ENCODE results near the gene GAREM1. TPM values are rescaled to one million over a fixed set of nuclear protein-coding genes. Genes with fewer than 3 reads are reported as not detected.

The GAREM1 gene
- polyA plus RNA-seq, 1 of the 3 experiments (the other 2 are of a cell fraction): 2.8 TPM

DNA sequence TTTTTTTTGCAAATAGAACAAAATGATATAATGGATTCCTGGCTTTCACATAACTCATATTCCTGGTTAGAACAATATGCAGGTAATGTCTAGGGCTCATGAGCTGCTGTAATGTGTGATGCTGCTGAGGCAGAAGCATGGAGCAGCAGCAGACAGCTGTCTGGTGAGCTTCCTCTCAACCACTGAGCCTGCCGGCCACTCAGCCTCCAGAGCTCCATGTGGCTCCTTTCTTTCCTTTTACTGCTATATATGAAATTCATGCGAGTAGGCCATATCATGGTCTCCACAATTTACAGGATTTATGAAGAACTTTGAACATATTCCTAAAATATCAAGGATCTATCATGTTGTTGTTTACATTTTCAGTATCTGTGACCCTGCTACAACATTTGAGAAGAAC, 159.9 kb downstream of the GAREM1 start:
- TF ChIP-seq ELF1 (IDR thresholded peaks at IDR 0.05) (no peak), MXI1 (IDR thresholded peaks at IDR 0.05; ENCODE audit: low read depth, low read length) (0 out of 2 replicates have a peak, but pooled peaks have one; percentile 16), NFIC (IDR thresholded peaks at IDR 0.05; ENCODE audit: borderline replicate concordance) (no peak)
- DNase-seq: no peak
- no peaks in the 10 kb centered on the region for H3K27me3 ChIP-seq (ENCODE audit: insufficient read depth)
- H3K36me3 ChIP-seq (replicated peaks in 1 of 2; ENCODE audit: control insufficient read depth in 1 of 2, insufficient read depth in 2 of 2, low read length in 1 of 2): no peaks in the 10 kb centered on the region
- ChIA-PET POLR2A (no interaction called here), CTCF (interaction anchor here (0.7 to 2.4 kb wide), 6 partner anchors 12 to 238 kb away, joined by 3 to 7 read pairs (median 4); partner anchors contain the start of gene GAREM1)
- no peak overlapping the region for H3K4me3 ChIP-seq (ENCODE audit: low read depth in 2 of 2, low read length in 1 of 2)
- H3K79me2 ChIP-seq (ENCODE audit: insufficient read depth): no peaks in the 10 kb centered on the region
- no peaks in the 10 kb centered on the region for H3K9me2 ChIP-seq
- no peaks in the 10 kb centered on the region for H3K9me3 ChIP-seq
- 93% methylated on average over 2 of the region's 2 CpGs for WGBS (ENCODE audit: low lambda C conversion rate)
- peaks cover 4 to 23% of the 10 kb centered on the region in 2 experiments for H3K4me1 ChIP-seq (ENCODE audit: control insufficient read depth in 1 of 2, insufficient read depth in 2 of 2, low read depth in 1 of 2, low read length in 1 of 2)
- H3K27ac ChIP-seq (ENCODE audit: low read depth in 2 of 2, low read length in 1 of 2): peak overlapping the region in 1 of 2 experiments; percentile 28; a peak in 1 of 4 replicates
- peaks cover 7% of the 10 kb centered on the region for H3F3A ChIP-seq (replicated peaks; ENCODE audit: insufficient read depth)
- no peak overlapping the region for H3K9ac ChIP-seq
- H3K4me2 ChIP-seq: no peak overlapping the region
- H4K20me1 ChIP-seq (ENCODE audit: insufficient read depth): no peaks in the 10 kb centered on the region
- H2AFZ ChIP-seq (ENCODE audit: low read depth): no peak overlapping the region

DNA sequence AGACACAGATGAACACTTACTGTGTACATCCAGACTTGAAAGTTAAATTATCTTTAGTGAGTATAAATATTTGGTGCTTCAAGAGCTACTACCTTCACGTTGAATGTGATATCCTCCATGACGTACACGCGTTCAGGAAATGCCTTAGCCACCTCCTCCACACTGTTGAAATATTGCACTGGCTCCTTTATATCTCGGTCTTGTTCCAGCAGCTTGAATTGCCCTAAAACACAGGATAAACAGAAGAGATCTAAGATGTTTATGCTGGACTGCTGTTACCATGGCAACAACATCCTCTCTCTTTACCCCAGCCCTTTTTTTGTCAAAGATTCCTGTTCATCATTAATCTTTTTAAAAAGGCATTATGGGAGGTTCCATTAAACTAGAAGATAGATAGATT, 160.6 kb downstream of the GAREM1 start:
- Histone ChIP-seq H3K9me3 (no peaks in the 10 kb centered on the region), H3F3A (replicated peaks; ENCODE audit: insufficient read depth) (peaks cover 7% of the 10 kb centered on the region), H3K4me3 (ENCODE audit: low read depth in 2 of 2, low read length in 1 of 2) (no peak overlapping the region), H3K4me2 (no peak overlapping the region), H3K36me3 (replicated peaks in 1 of 2; ENCODE audit: control insufficient read depth in 1 of 2, insufficient read depth in 2 of 2, low read length in 1 of 2) (no peaks in the 10 kb centered on the region), H2AFZ (ENCODE audit: low read depth) (no peak overlapping the region), H3K9ac (no peak overlapping the region), H3K27ac (ENCODE audit: low read depth in 2 of 2, low read length in 1 of 2) (peak overlapping the region in 1 of 2 experiments; percentile 81; a peak in 1 of 4 replicates), H4K20me1 (ENCODE audit: insufficient read depth) (no peaks in the 10 kb centered on the region), H3K79me2 (ENCODE audit: insufficient read depth) (no peaks in the 10 kb centered on the region), H3K27me3 (ENCODE audit: insufficient read depth) (no peaks in the 10 kb centered on the region), H3K9me2 (no peaks in the 10 kb centered on the region), H3K4me1 (ENCODE audit: control insufficient read depth in 1 of 2, insufficient read depth in 2 of 2, low read depth in 1 of 2, low read length in 1 of 2) (peaks cover 4 to 23% of the 10 kb centered on the region in 2 experiments)
- ChIA-PET CTCF (interaction anchor here (0.7 to 2.4 kb wide), 5 partner anchors 11 to 239 kb away, joined by 3 to 7 read pairs (median 4); partner anchors contain the start of gene GAREM1), POLR2A (no interaction called here)
- 94% methylated on average over 5 of the region's 5 CpGs for WGBS (ENCODE audit: low lambda C conversion rate)
- peak; percentile 24 for DNase-seq
- TF ChIP-seq, protein P1, sequence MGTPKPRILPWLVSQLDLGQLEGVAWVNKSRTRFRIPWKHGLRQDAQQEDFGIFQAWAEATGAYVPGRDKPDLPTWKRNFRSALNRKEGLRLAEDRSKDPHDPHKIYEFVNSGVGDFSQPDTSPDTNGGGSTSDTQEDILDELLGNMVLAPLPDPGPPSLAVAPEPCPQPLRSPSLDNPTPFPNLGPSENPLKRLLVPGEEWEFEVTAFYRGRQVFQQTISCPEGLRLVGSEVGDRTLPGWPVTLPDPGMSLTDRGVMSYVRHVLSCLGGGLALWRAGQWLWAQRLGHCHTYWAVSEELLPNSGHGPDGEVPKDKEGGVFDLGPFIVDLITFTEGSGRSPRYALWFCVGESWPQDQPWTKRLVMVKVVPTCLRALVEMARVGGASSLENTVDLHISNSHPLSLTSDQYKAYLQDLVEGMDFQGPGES (IDR thresholded peaks at IDR 0.05; ENCODE audit: low read depth, low read length): no peak
- TF ChIP-seq, protein P2, sequence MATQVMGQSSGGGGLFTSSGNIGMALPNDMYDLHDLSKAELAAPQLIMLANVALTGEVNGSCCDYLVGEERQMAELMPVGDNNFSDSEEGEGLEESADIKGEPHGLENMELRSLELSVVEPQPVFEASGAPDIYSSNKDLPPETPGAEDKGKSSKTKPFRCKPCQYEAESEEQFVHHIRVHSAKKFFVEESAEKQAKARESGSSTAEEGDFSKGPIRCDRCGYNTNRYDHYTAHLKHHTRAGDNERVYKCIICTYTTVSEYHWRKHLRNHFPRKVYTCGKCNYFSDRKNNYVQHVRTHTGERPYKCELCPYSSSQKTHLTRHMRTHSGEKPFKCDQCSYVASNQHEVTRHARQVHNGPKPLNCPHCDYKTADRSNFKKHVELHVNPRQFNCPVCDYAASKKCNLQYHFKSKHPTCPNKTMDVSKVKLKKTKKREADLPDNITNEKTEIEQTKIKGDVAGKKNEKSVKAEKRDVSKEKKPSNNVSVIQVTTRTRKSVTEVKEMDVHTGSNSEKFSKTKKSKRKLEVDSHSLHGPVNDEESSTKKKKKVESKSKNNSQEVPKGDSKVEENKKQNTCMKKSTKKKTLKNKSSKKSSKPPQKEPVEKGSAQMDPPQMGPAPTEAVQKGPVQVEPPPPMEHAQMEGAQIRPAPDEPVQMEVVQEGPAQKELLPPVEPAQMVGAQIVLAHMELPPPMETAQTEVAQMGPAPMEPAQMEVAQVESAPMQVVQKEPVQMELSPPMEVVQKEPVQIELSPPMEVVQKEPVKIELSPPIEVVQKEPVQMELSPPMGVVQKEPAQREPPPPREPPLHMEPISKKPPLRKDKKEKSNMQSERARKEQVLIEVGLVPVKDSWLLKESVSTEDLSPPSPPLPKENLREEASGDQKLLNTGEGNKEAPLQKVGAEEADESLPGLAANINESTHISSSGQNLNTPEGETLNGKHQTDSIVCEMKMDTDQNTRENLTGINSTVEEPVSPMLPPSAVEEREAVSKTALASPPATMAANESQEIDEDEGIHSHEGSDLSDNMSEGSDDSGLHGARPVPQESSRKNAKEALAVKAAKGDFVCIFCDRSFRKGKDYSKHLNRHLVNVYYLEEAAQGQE (IDR thresholded peaks at IDR 0.05; ENCODE audit: low read depth, low read length): no peak
- TF ChIP-seq NRF1 (IDR thresholded peaks at IDR 0.05; ENCODE audit: low read depth, low read length): no peak
- no peak for TF ChIP-seq RAD21 (IDR thresholded peaks at IDR 0.05; ENCODE audit: low read length)
- TF ChIP-seq EP300 (IDR thresholded peaks at IDR 0.05; ENCODE audit: borderline replicate concordance in 1 of 2, low read depth in 1 of 2, low read length in 1 of 2): no peak
- no peak for TF ChIP-seq RCOR1 (IDR thresholded peaks at IDR 0.05; ENCODE audit: low read length)
- no peak for TF ChIP-seq CHD2 (IDR thresholded peaks at IDR 0.05; ENCODE audit: low read length, partially characterized antibody)
- TF ChIP-seq RXRA (IDR thresholded peaks at IDR 0.05; ENCODE audit: borderline replicate concordance, low read depth): no peak
- TF ChIP-seq SIN3A (IDR thresholded peaks at IDR 0.05; ENCODE audit: borderline replicate concordance, low read depth, low read length): no peak
- TF ChIP-seq JUND (IDR thresholded peaks at IDR 0.05): no peak
- TF ChIP-seq TCF12 (IDR thresholded peaks at IDR 0.05): no peak
- TF ChIP-seq GABPA (IDR thresholded peaks at IDR 0.05; ENCODE audit: low read depth): no peak
- TF ChIP-seq, protein P3, sequence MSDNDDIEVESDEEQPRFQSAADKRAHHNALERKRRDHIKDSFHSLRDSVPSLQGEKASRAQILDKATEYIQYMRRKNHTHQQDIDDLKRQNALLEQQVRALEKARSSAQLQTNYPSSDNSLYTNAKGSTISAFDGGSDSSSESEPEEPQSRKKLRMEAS (IDR thresholded peaks at IDR 0.05; ENCODE audit: low read depth): no peak
- no peak for TF ChIP-seq MEF2A (IDR thresholded peaks at IDR 0.05; ENCODE audit: borderline replicate concordance, low read depth)
